H1 (cell line): ENCODE measurements around the gene TCF4.

Experiments used
- CTCF ChIP-seq, 3 experiments: IDR thresholded peaks; 1 replicate in 2 of 3; 2 replicates in 1 of 3; pipeline versions ENCODE4 v1.5.1 to v1.6.1; 2011; ENCODE audit warnings: low read length in 3 of 3, mild to moderate bottlenecking in 3 of 3, inconsistent platforms in 2 of 3, low read depth in 1 of 3, moderate library complexity in 1 of 3; ENCODE audit not compliant: insufficient read depth in 1 of 3; ENCODE audit errors: control extremely low read depth in 1 of 3
- EZH2 ChIP-seq: fragments of 200-600 bp; sonication (generic); IDR thresholded peaks from 2 replicates; pipeline ENCODE4 v1.7.1; 2012; ENCODE audit warnings: low read depth, mild to moderate bottlenecking, moderate library complexity, low read length, inconsistent platforms; ENCODE audit not compliant: severe bottlenecking
- SUZ12 ChIP-seq: fragments of 200-600 bp; sonication (generic); IDR thresholded peaks from 2 replicates; pipeline ENCODE4 v1.6.1; 2012; ENCODE audit warnings: mild to moderate bottlenecking, inconsistent platforms, low read length, moderate library complexity, mixed read lengths

GRCh38 chr18:55414475-55414874, 173.5 kb downstream of the TCF4 start:
- TF ChIP-seq CTCF (IDR thresholded peaks at IDR 0.05; ENCODE audit: control extremely low read depth in 1 of 3, insufficient read depth in 1 of 3, low read depth in 1 of 3, low read length in 3 of 3) = no peak
- TF ChIP-seq SUZ12 = no peak
- no peak for TF ChIP-seq EZH2
